ENCODE data around the gene B3GALT4. TPM values are rescaled to one million over a fixed set of nuclear protein-coding genes. Genes with fewer than 3 reads are reported as not detected.
"Not testable (repeated sequence)": the region's sequence is repeated elsewhere in the genome, so short reads cannot be mapped to it uniquely, and the experiment has no call there.

B3GALT4 gene
- total and polyA plus RNA-seq, 2 donors (not counting 1 experiment from before 2014, with no cell fraction given) = 2.3 to 11.1 TPM

DNA sequence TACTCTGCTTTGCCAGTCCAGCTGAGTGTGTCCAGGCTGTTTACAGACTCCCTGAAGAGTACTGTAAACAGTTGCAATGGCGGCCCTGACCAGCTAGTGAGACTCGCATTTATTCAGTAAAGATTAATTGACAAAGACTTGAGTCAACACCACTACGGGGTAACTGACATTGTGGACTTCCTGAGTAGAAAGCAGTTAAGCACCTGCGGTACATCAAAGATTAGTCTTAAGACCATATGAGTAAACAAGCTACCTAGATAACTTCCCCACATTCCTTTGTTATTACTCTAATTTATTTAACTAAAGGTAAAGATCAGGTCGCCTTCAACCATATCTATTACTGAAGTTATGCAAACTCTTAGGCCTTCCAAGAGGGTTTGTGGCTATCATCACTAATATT is 17.9 kb upstream of the B3GALT4 start:
- no peak for DNase-seq (ENCODE audit: low read depth in 2 of 2)
- no peaks in the 10 kb centered on the region for H3K9me3 ChIP-seq (ENCODE audit: control insufficient read depth, insufficient read depth, low read depth, low read length)

DNA sequence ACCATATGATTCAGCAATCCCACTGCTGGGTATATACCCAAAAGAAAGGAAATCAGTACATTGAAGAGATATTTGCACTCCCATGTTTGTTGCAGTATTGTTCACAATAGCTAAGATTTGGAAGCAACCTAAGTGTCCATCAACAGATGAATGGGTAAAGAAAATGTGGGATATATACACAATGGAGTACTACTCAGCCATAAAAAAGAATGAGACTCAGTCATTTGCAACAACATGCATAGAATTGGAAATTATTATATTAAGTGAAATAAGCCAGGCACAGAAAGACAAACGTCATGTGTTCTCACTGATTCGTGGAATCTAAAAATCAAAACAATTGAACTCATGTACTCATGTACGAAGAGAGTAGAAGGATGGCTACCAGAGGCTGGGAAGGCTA is 14.4 kb upstream of the B3GALT4 start:
- not testable (repeated sequence) for H3K4me3 ChIP-seq (replicated peaks in 1 of 4; ENCODE audit: control extremely low read depth in 1 of 4, insufficient read depth in 1 of 4, low read depth in 3 of 4, low read length in 4 of 4); H3K4me2 ChIP-seq (ENCODE audit: extremely low read depth, insufficient read depth, low read length); H4K20me1 ChIP-seq (ENCODE audit: control insufficient read depth, extremely low read depth, insufficient read depth, low read length); H3K4me1 ChIP-seq (ENCODE audit: control insufficient read depth, extremely low read depth, insufficient read depth, low read length); H3K9ac ChIP-seq (ENCODE audit: insufficient read depth, low read length); H3K27me3 ChIP-seq (ENCODE audit: control insufficient read depth, insufficient read depth, low read length); H3K9me3 ChIP-seq (ENCODE audit: control insufficient read depth, insufficient read depth, low read depth, low read length); H3K79me2 ChIP-seq (ENCODE audit: control insufficient read depth, insufficient read depth, low read length); H2AFZ ChIP-seq (ENCODE audit: low read length); H3K27ac ChIP-seq (ENCODE audit: insufficient read depth, low read length); DNase-seq (ENCODE audit: low read depth in 2 of 2); H3K36me3 ChIP-seq (ENCODE audit: control insufficient read depth, insufficient read depth, low read length)

More for the DNA sequence above, 17.9 kb upstream of the B3GALT4 start:
- Histone ChIP-seq H3K4me1 (ENCODE audit: control insufficient read depth, extremely low read depth, insufficient read depth, low read length) (no peaks in the 10 kb centered on the region), H3K27ac (ENCODE audit: insufficient read depth, low read length) (no peak overlapping the region), H3K36me3 (ENCODE audit: control insufficient read depth, insufficient read depth, low read length) (peaks cover 5% of the 10 kb centered on the region), H4K20me1 (ENCODE audit: control insufficient read depth, extremely low read depth, insufficient read depth, low read length) (no peaks in the 10 kb centered on the region), H2AFZ (ENCODE audit: low read length) (no peak overlapping the region), H3K79me2 (ENCODE audit: control insufficient read depth, insufficient read depth, low read length) (no peaks in the 10 kb centered on the region), H3K9ac (ENCODE audit: insufficient read depth, low read length) (no peak overlapping the region), H3K4me2 (ENCODE audit: extremely low read depth, insufficient read depth, low read length) (no peak overlapping the region), H3K4me3 (replicated peaks in 1 of 4; ENCODE audit: control extremely low read depth in 1 of 4, insufficient read depth in 1 of 4, low read depth in 3 of 4, low read length in 4 of 4) (no peak overlapping the region), H3K27me3 (ENCODE audit: control insufficient read depth, insufficient read depth, low read length) (no peaks in the 10 kb centered on the region)
- no peak for TF ChIP-seq EZH2 (IDR thresholded peaks at IDR 0.05; ENCODE audit: low read length, missing control alignments)
- TF ChIP-seq, protein P1, sequence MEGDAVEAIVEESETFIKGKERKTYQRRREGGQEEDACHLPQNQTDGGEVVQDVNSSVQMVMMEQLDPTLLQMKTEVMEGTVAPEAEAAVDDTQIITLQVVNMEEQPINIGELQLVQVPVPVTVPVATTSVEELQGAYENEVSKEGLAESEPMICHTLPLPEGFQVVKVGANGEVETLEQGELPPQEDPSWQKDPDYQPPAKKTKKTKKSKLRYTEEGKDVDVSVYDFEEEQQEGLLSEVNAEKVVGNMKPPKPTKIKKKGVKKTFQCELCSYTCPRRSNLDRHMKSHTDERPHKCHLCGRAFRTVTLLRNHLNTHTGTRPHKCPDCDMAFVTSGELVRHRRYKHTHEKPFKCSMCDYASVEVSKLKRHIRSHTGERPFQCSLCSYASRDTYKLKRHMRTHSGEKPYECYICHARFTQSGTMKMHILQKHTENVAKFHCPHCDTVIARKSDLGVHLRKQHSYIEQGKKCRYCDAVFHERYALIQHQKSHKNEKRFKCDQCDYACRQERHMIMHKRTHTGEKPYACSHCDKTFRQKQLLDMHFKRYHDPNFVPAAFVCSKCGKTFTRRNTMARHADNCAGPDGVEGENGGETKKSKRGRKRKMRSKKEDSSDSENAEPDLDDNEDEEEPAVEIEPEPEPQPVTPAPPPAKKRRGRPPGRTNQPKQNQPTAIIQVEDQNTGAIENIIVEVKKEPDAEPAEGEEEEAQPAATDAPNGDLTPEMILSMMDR (conservative IDR thresholded peaks at IDR 0.05 in 1 of 2, IDR thresholded peaks at IDR 0.05 in 1 of 2; ENCODE audit: low read depth in 1 of 2, low read length in 2 of 2) = no peak

DNA sequence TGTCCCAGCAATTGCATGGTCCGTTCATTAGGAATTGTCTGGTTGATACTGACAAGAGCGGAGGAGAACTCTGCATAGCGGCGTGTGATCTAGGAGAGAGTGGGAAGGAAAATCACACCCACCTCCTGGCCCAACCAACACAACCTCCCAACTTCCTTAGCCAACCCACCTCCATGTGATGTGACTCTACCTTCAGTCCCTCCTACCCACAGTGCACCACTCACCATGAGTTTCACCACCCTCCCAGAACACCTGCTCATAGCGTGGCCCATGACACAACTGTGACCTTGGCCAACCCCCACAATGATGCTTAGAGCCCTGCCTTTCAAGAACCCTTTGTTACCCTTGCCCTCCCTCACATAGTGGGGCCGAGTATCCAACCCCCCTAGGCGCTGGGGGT is 12.9 kb upstream of the B3GALT4 start:
- peaks cover 11% of the 10 kb centered on the region for H3K36me3 ChIP-seq (ENCODE audit: control insufficient read depth, insufficient read depth, low read length)
- H3K79me2 ChIP-seq (ENCODE audit: control insufficient read depth, insufficient read depth, low read length) = no peaks in the 10 kb centered on the region
- no peaks in the 10 kb centered on the region for H3K9me3 ChIP-seq (ENCODE audit: control insufficient read depth, insufficient read depth, low read depth, low read length)
- no peak for TF ChIP-seq EZH2 (IDR thresholded peaks at IDR 0.05; ENCODE audit: low read length, missing control alignments)
- TF ChIP-seq, protein P1 (conservative IDR thresholded peaks at IDR 0.05 in 1 of 2, IDR thresholded peaks at IDR 0.05 in 1 of 2; ENCODE audit: low read depth in 1 of 2, low read length in 2 of 2) = no peak
- H3K4me2 ChIP-seq (ENCODE audit: extremely low read depth, insufficient read depth, low read length) = no peak overlapping the region
- H3K4me1 ChIP-seq (ENCODE audit: control insufficient read depth, extremely low read depth, insufficient read depth, low read length) = no peaks in the 10 kb centered on the region
- no peak overlapping the region for H3K27ac ChIP-seq (ENCODE audit: insufficient read depth, low read length)
- DNase-seq (ENCODE audit: low read depth in 2 of 2) = no peak
- H4K20me1 ChIP-seq (ENCODE audit: control insufficient read depth, extremely low read depth, insufficient read depth, low read length) = no peaks in the 10 kb centered on the region
- H3K4me3 ChIP-seq (replicated peaks in 1 of 4; ENCODE audit: control extremely low read depth in 1 of 4, insufficient read depth in 1 of 4, low read depth in 3 of 4, low read length in 4 of 4) = no peak overlapping the region
- no peak overlapping the region for H3K9ac ChIP-seq (ENCODE audit: insufficient read depth, low read length)
- no peak overlapping the region for H2AFZ ChIP-seq (ENCODE audit: low read length)
- no peaks in the 10 kb centered on the region for H3K27me3 ChIP-seq (ENCODE audit: control insufficient read depth, insufficient read depth, low read length)

Measured in fibroblast of lung (primary cell).